Activated CD4-positive, alpha-beta memory T cell treated with anti-CD3 and anti-CD28 coated beads for 36 hours (primary cell): ENCODE results near the gene TRAF3IP1. TPM values are rescaled to one million over a fixed set of nuclear protein-coding genes. Genes with fewer than 3 reads are reported as not detected.

Experiments
- CTCF ChIA-PET: fragments of 350-600 bp; sonication (Branson Sonifier 250); formaldehyde crosslinking; loops from one replicate; lab custom pipeline; 2021; ENCODE audit warnings: antibody characterized with exemption, inconsistent platforms; lab: Charles Lee
- POLR2A ChIA-PET: fragments of 350-600 bp; sonication (Branson Sonifier 250); formaldehyde crosslinking; loops from one replicate; lab custom pipeline; 2021; ENCODE audit warnings: antibody characterized with exemption; lab: Charles Lee
- DNase-seq: peaks from one replicate; pipeline ENCODE4 v3.0.0-alpha.2; 2020
- H3K27ac Mint-ChIP-seq: one replicate; pipeline ENCODE4 v1.8.0; 2021; ENCODE audit warnings: mixed read lengths
- H3K27me3 Mint-ChIP-seq: one replicate; pipeline ENCODE4 v1.8.0; 2021; ENCODE audit warnings: mixed read lengths
- H3K36me3 Mint-ChIP-seq: one replicate; pipeline ENCODE4 v1.8.0; 2021; ENCODE audit warnings: mixed read lengths
- H3K4me1 Mint-ChIP-seq: one replicate; pipeline ENCODE4 v1.8.0; 2021; ENCODE audit warnings: low read depth, mixed read lengths
- H3K4me3 Mint-ChIP-seq: one replicate; pipeline ENCODE4 v1.8.0; 2021; ENCODE audit warnings: mild to moderate bottlenecking, mixed read lengths
- H3K9me3 Mint-ChIP-seq: one replicate; pipeline ENCODE4 v1.8.0; 2021; ENCODE audit warnings: mixed read lengths
- intact Hi-C: fragments of 100-400 bp; cut with micrococcal nuclease; formaldehyde crosslinking; loops from one replicate; pipeline ENCODE4 v1.15.1; 2023
- total RNA-seq, 2 experiments: library from RNA; stranded (reverse); gene quantifications; one replicate each; pipeline ENCODE4 v1.2.3, GENCODE V29; 2021

Gene TRAF3IP1
- total RNA-seq, 2 experiments from 2014 or later: 8.0 to 9.3 TPM

GRCh38 chr2:238281826-238282480 is 38.4 kb upstream of the TRAF3IP1 start:
- intact Hi-C loops: loop anchor here (10.0 kb wide), 1 partner anchor 217 kb away; the partner anchor contains the start of gene SCLY
- CTCF ChIA-PET: no interaction called here
- Mint-ChIP-seq H3K4me1 (peaks cover 21% of the 10 kb centered on the region), H3K27me3 (no peaks in the 10 kb centered on the region), H3K9me3 (no peaks in the 10 kb centered on the region), H3K4me3 (no peak overlapping the region), H3K36me3 (no peaks in the 10 kb centered on the region), H3K27ac (no peak overlapping the region)
- no peak for DNase-seq
- POLR2A ChIA-PET: no interaction called here

- intact Hi-C loops: loop anchor here (10.0 kb wide), 1 partner anchor 218 kb away; the partner anchor contains the start of gene SCLY
- H3K27ac Mint-ChIP-seq: no peak overlapping the region
- no peaks in the 10 kb centered on the region for H3K27me3 Mint-ChIP-seq
- H3K9me3 Mint-ChIP-seq: no peaks in the 10 kb centered on the region
- ChIA-PET POLR2A (no interaction called here), CTCF (no interaction called here)
- H3K4me3 Mint-ChIP-seq: no peak overlapping the region
- no peaks in the 10 kb centered on the region for H3K36me3 Mint-ChIP-seq
- no peak for DNase-seq
- peaks cover 28% of the 10 kb centered on the region for H3K4me1 Mint-ChIP-seq
Observed at GRCh38 chr2:238282861-238283738, 37.2 kb upstream of the TRAF3IP1 start.

- intact Hi-C loops: loop anchor here (5.0 to 10.0 kb wide), 2 partner anchors 220 to 598 kb away; partner anchors contain the start of gene SCLY
- ChIA-PET CTCF (no interaction called here), POLR2A (no interaction called here)
- Mint-ChIP-seq H3K27me3 (no peaks in the 10 kb centered on the region), H3K27ac (no peak overlapping the region), H3K4me3 (no peak overlapping the region), H3K9me3 (no peaks in the 10 kb centered on the region), H3K36me3 (no peaks in the 10 kb centered on the region), H3K4me1 (peaks cover 37% of the 10 kb centered on the region)
- no peak for DNase-seq
Observed at GRCh38 chr2:238284802-238285515, 35.4 kb upstream of the TRAF3IP1 start.

GRCh38 chr2:238285653-238286082 is 34.6 kb upstream of the TRAF3IP1 start:
- POLR2A ChIA-PET: no interaction called here
- intact Hi-C loops: loop anchor here (5.0 to 10.0 kb wide), 2 partner anchors 221 to 598 kb away; partner anchors contain the start of gene SCLY
- DNase-seq: no peak
- no peaks in the 10 kb centered on the region for H3K27me3 Mint-ChIP-seq
- H3K4me3 Mint-ChIP-seq: no peak overlapping the region
- peaks cover 40% of the 10 kb centered on the region for H3K4me1 Mint-ChIP-seq
- no peak overlapping the region for H3K27ac Mint-ChIP-seq
- H3K36me3 Mint-ChIP-seq: no peaks in the 10 kb centered on the region
- CTCF ChIA-PET: interaction anchor here (1.0 kb wide), 1 partner anchor 21 kb away, joined by 3 read pairs; no protein-coding TSS in a partner anchor
- H3K9me3 Mint-ChIP-seq: no peaks in the 10 kb centered on the region

GRCh38 chr2:238286095-238286494 is 34.2 kb upstream of the TRAF3IP1 start:
- Mint-ChIP-seq H3K9me3 (no peaks in the 10 kb centered on the region), H3K27me3 (no peaks in the 10 kb centered on the region), H3K36me3 (no peaks in the 10 kb centered on the region), H3K4me3 (no peak overlapping the region), H3K4me1 (peaks cover 39% of the 10 kb centered on the region), H3K27ac (no peak overlapping the region)
- ChIA-PET POLR2A (no interaction called here), CTCF (interaction anchor here (1.0 kb wide), 1 partner anchor 22 kb away, joined by 3 read pairs; no protein-coding TSS in a partner anchor)
- no peak for DNase-seq
- intact Hi-C loops: loop anchor here (5.0 to 10.0 kb wide), 2 partner anchors 221 to 599 kb away; partner anchors contain the start of gene SCLY

GRCh38 chr2:238286551-238286950 is 33.8 kb upstream of the TRAF3IP1 start:
- H3K27me3 Mint-ChIP-seq: no peaks in the 10 kb centered on the region
- DNase-seq: peak; percentile 30
- no peak overlapping the region for H3K4me3 Mint-ChIP-seq
- no peak overlapping the region for H3K27ac Mint-ChIP-seq
- H3K36me3 Mint-ChIP-seq: no peaks in the 10 kb centered on the region
- peaks cover 39% of the 10 kb centered on the region for H3K4me1 Mint-ChIP-seq
- H3K9me3 Mint-ChIP-seq: no peaks in the 10 kb centered on the region
- intact Hi-C loops: loop anchor here (5.0 to 10.0 kb wide), 2 partner anchors 222 to 599 kb away; partner anchors contain the start of gene SCLY
- CTCF ChIA-PET: interaction anchor here (1.0 to 1.1 kb wide), 2 partner anchors 22 to 23 kb away, joined by 3 read pairs; no protein-coding TSS in a partner anchor
- POLR2A ChIA-PET: no interaction called here

- H3K36me3 Mint-ChIP-seq: no peaks in the 10 kb centered on the region
- no peak overlapping the region for H3K27ac Mint-ChIP-seq
- ChIA-PET POLR2A (interaction anchor here (0.7 to 1.9 kb wide), 3 partner anchors 35 to 226 kb away, joined by 3 to 8 read pairs (median 4); partner anchors contain the start of gene SCLY), CTCF (interaction anchor here (1.1 to 2.3 kb wide), 2 partner anchors 24 to 31 kb away, joined by 3 to 7 read pairs; no protein-coding TSS in a partner anchor)
- H3K27me3 Mint-ChIP-seq: no peaks in the 10 kb centered on the region
- peak overlapping the region; percentile 76 for H3K4me3 Mint-ChIP-seq
- peaks cover 39% of the 10 kb centered on the region for H3K4me1 Mint-ChIP-seq
- DNase-seq: peak; percentile 75
- H3K9me3 Mint-ChIP-seq: no peaks in the 10 kb centered on the region
- intact Hi-C loops: loop anchor here (5.0 to 10.0 kb wide), 2 partner anchors 222 to 600 kb away; partner anchors contain the start of gene SCLY
Observed at GRCh38 chr2:238286987-238287736, 33.2 kb upstream of the TRAF3IP1 start.

GRCh38 chr2:238287737-238288649 is 32.3 kb upstream of the TRAF3IP1 start, which contains the start of gene PER2:
TSS of gene PER2 (minus strand) at chr2:238288610. CDS start at chr2:238277936, 10,674 bp downstream.
- peak within 1 kb of the TSS; percentile 72 for H3K27ac Mint-ChIP-seq
- no peaks in the 10 kb centered on the region for H3K27me3 Mint-ChIP-seq
- intact Hi-C loops: loop anchor here (1.0 to 10.0 kb wide), 7 partner anchors 31 to 601 kb away; partner anchors contain the start of genes ASB1, ILKAP, SCLY and TRAF3IP1
- H3K9me3 Mint-ChIP-seq: no peaks in the 10 kb centered on the region
- POLR2A ChIA-PET: interaction anchor here (0.7 to 1.9 kb wide), 4 partner anchors 34 to 227 kb away, joined by 3 to 8 read pairs (median 4); partner anchors contain the start of gene SCLY
- CTCF ChIA-PET: interaction anchor here (1.2 to 2.3 kb wide), 2 partner anchors 32 to 86 kb away, joined by 3 to 7 read pairs; no protein-coding TSS in a partner anchor
- peak within 1 kb of the TSS; percentile 85 for H3K4me3 Mint-ChIP-seq
- H3K4me1 Mint-ChIP-seq: peaks cover 36% of the 10 kb centered on the region
- peak; percentile 66 for DNase-seq
- H3K36me3 Mint-ChIP-seq: no peaks in the 10 kb centered on the region

GRCh38 chr2:238288650-238289573 is 31.4 kb upstream of the TRAF3IP1 start:
- H3K36me3 Mint-ChIP-seq: no peaks in the 10 kb centered on the region
- no peaks in the 10 kb centered on the region for H3K27me3 Mint-ChIP-seq
- POLR2A ChIA-PET: interaction anchor here (1.7 to 1.9 kb wide), 2 partner anchors 85 to 151 kb away, joined by 4 to 8 read pairs; no protein-coding TSS in a partner anchor
- peaks cover 33% of the 10 kb centered on the region for H3K4me1 Mint-ChIP-seq
- peak; percentile 98 for DNase-seq
- H3K9me3 Mint-ChIP-seq: no peaks in the 10 kb centered on the region
- intact Hi-C loops: loop anchor here (1.0 to 10.0 kb wide), 7 partner anchors 31 to 602 kb away; partner anchors contain the start of genes ASB1, ILKAP, SCLY and TRAF3IP1
- H3K4me3 Mint-ChIP-seq: peak overlapping the region; percentile 85
- peak overlapping the region; percentile 72 for H3K27ac Mint-ChIP-seq
- CTCF ChIA-PET: interaction anchor here (1.1 to 2.3 kb wide), 3 partner anchors 33 to 87 kb away, joined by 3 to 7 read pairs (median 3); no protein-coding TSS in a partner anchor
